ENCODE measurements around the gene STEAP2.

- TF ChIP-seq CTCF (IDR thresholded peaks at IDR 0.05) (no peak), POLR2AphosphoS5 (IDR thresholded peaks at IDR 0.05) (no peak), POLR2A (IDR thresholded peaks at IDR 0.05) (no peak)
These were observed 33.4 kb upstream of the STEAP2 start for GRCh38 chr7:90178166-90178565.
